Neural cell (in vitro differentiated cells): ENCODE measurements around the gene TPRX1. TPM values are rescaled to one million over a fixed set of nuclear protein-coding genes. Genes with fewer than 3 reads are reported as not detected.

Experiments used
- H2AFZ ChIP-seq: fragments of 200-600, 300-800 bp; sonication (generic), shearing (Covaris generic); 2 replicates; pipeline ENCODE4 v1.6.0; 2014; ENCODE audit warnings: low read depth, mild to moderate bottlenecking, antibody characterized with exemption, low read length, moderate library complexity
- H3F3A ChIP-seq: fragments of 200-600 bp; shearing (Covaris generic); 2 replicates; pipeline ENCODE4 v1.6.1; 2016; ENCODE audit warnings: mild to moderate bottlenecking, moderate library complexity, mixed read lengths, antibody characterized with exemption, low read length; ENCODE audit not compliant: insufficient read depth, poor library complexity, severe bottlenecking
- H3K27ac ChIP-seq: fragments of 200-600, 300-800 bp; sonication (generic), shearing (Covaris generic); 2 replicates; pipeline ENCODE4 v1.5.1; 2014; ENCODE audit warnings: mild to moderate bottlenecking, low read length, moderate library complexity
- H3K27me3 ChIP-seq: fragments of 300-800, 200-600 bp; sonication (generic), shearing (Covaris generic); 2 replicates; pipeline ENCODE4 v1.6.0; 2014; ENCODE audit warnings: mild to moderate bottlenecking, low read depth, low read length, moderate library complexity; ENCODE audit not compliant: insufficient read depth
- H3K36me3 ChIP-seq: fragments of 300-800, 200-600 bp; sonication (generic), shearing (Covaris generic); 2 replicates; pipeline ENCODE4 v1.5.1; 2014; ENCODE audit warnings: mild to moderate bottlenecking, antibody characterized with exemption, low read length, moderate library complexity; ENCODE audit not compliant: insufficient read depth
- H3K4me2 ChIP-seq: fragments of 300-800, 200-600 bp; sonication (generic), shearing (Covaris generic); 2 replicates; pipeline ENCODE4 v1.6.0; 2014; ENCODE audit warnings: mild to moderate bottlenecking, low read length
- H3K4me3 ChIP-seq: fragments of 300-800, 200-600 bp; sonication (generic), shearing (Covaris generic); 2 replicates; pipeline ENCODE4 v1.5.1; 2014; ENCODE audit warnings: mild to moderate bottlenecking, low read length, moderate library complexity
- H3K79me2 ChIP-seq: fragments of 200-600 bp; shearing (Covaris generic); replicated peaks from 2 replicates; pipeline ENCODE4 v1.6.0; 2014; ENCODE audit warnings: mild to moderate bottlenecking, low read length, moderate library complexity; ENCODE audit not compliant: insufficient read depth
- H3K9ac ChIP-seq: fragments of 300-800, 200-600 bp; sonication (generic), shearing (Covaris generic); 2 replicates; pipeline ENCODE4 v1.6.1; 2016; ENCODE audit warnings: mild to moderate bottlenecking, low read length, mixed read lengths
- H3K9me2 ChIP-seq: fragments of 200-600 bp; shearing (Covaris generic); 2 replicates; pipeline ENCODE4 v1.6.1; 2016; ENCODE audit warnings: mild to moderate bottlenecking, low read length, mixed read lengths; ENCODE audit not compliant: insufficient read depth
- H3K9me3 ChIP-seq: fragments of 200-600, 300-800 bp; sonication (generic), shearing (Covaris generic); 2 replicates; pipeline ENCODE4 v1.6.1; 2016; ENCODE audit warnings: mild to moderate bottlenecking, mixed run types, low read length, moderate library complexity, mixed read lengths
- H4K20me1 ChIP-seq: fragments of 200-600 bp; shearing (Covaris generic); 2 replicates; pipeline ENCODE4 v1.6.1; 2016; ENCODE audit warnings: mild to moderate bottlenecking, mixed run types; ENCODE audit not compliant: insufficient read depth
- EP300 ChIP-seq: fragments of 450-650 bp; conservative IDR thresholded peaks from 2 replicates; pipeline ENCODE4 v1.6.1; 2014; ENCODE audit warnings: antibody characterized with exemption, mild to moderate bottlenecking, moderate library complexity; ENCODE audit not compliant: poor library complexity, severe bottlenecking
- EZH2 ChIP-seq: fragments of 200-600, 300-800 bp; shearing (Covaris generic), sonication (generic); IDR thresholded peaks from 2 replicates; pipeline ENCODE4 v1.6.1; 2014; ENCODE audit warnings: antibody characterized with exemption, low read length, borderline replicate concordance, mild to moderate bottlenecking; ENCODE audit not compliant: insufficient read depth, poor library complexity, severe bottlenecking
- MXI1 ChIP-seq: fragments of 450-650 bp; conservative IDR thresholded peaks from 2 replicates; pipeline ENCODE4 v1.6.1; 2014; ENCODE audit warnings: antibody characterized with exemption, mild to moderate bottlenecking; ENCODE audit not compliant: poor library complexity, severe bottlenecking
- POLR2AphosphoS5 ChIP-seq: IDR thresholded peaks from 2 replicates; pipeline ENCODE4 v1.6.1; 2012
- RAD21 ChIP-seq: fragments of 450-650 bp; conservative IDR thresholded peaks from 2 replicates; pipeline ENCODE4 v1.6.1; 2014; ENCODE audit warnings: antibody characterized with exemption, mild to moderate bottlenecking, moderate library complexity
- SMC3 ChIP-seq: fragments of 450-650 bp; conservative IDR thresholded peaks from 2 replicates; pipeline ENCODE4 v1.6.1; 2014; ENCODE audit warnings: antibody characterized with exemption, mild to moderate bottlenecking, moderate library complexity; ENCODE audit not compliant: poor library complexity
- TAF1 ChIP-seq: IDR thresholded peaks from 2 replicates; pipeline ENCODE4 v1.6.1; 2012; ENCODE audit warnings: low read depth
- polyA plus RNA-seq: library from polyadenylated mRNA; depleted of rRNA; stranded (reverse); fragments of >200 nt; gene quantifications from 2 replicates; pipeline ENCODE4 v1.2.3, GENCODE V29; 2014
- TF ChIP-seq, protein P1 (sequence below): IDR thresholded peaks from 2 replicates; pipeline ENCODE4 v1.6.1; 2012; ENCODE audit warnings: borderline replicate concordance
- TF ChIP-seq, protein P2 (sequence below): fragments of 450-650 bp; IDR thresholded peaks from 2 replicates; pipeline ENCODE4 v1.5.1; 2014; ENCODE audit warnings: antibody characterized with exemption, mild to moderate bottlenecking, moderate library complexity; ENCODE audit not compliant: poor library complexity, severe bottlenecking

Gene TPRX1
- polyA plus RNA-seq, 1 donor from 2014 or later, result not detected

DNA sequence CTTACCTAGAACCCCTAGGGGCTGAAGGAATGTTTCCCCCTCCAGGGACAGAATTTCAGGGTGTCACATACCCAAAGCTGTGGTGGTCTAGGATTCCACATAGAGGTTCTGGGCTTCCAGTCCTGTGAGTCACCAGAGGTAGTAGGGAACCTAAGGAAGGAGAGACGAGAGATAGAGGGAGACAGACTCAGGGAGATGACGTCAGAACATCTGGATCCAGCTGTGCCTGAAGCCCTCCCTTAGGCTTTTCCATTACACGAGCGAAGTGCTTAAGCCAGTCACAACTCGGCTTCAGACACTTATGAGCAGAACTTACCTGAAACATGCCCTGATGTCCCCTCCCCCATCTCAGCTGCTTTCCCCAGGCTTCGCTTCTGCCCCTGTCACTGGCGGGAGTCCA is 37.7 kb downstream of the TPRX1 start:
- Histone ChIP-seq H3K9me3 (no peaks in the 10 kb centered on the region), H3K36me3 (no peaks in the 10 kb centered on the region), H2AFZ (no peak overlapping the region), H3K9ac (no peak overlapping the region), H3K4me2 (no peak overlapping the region), H3K27ac (no peak overlapping the region), H3K79me2 (no peaks in the 10 kb centered on the region), H3K9me2 (no peaks in the 10 kb centered on the region), H3K4me3 (no peak overlapping the region), H3F3A (no peaks in the 10 kb centered on the region), H4K20me1 (no peaks in the 10 kb centered on the region), H3K27me3 (no peaks in the 10 kb centered on the region)
- TF ChIP-seq POLR2AphosphoS5 (no peak), EZH2 (no peak), TAF1 (no peak), SMC3 (no peak), MXI1 (no peak), RAD21 (no peak), EP300 (no peak)
- TF ChIP-seq, protein P1, sequence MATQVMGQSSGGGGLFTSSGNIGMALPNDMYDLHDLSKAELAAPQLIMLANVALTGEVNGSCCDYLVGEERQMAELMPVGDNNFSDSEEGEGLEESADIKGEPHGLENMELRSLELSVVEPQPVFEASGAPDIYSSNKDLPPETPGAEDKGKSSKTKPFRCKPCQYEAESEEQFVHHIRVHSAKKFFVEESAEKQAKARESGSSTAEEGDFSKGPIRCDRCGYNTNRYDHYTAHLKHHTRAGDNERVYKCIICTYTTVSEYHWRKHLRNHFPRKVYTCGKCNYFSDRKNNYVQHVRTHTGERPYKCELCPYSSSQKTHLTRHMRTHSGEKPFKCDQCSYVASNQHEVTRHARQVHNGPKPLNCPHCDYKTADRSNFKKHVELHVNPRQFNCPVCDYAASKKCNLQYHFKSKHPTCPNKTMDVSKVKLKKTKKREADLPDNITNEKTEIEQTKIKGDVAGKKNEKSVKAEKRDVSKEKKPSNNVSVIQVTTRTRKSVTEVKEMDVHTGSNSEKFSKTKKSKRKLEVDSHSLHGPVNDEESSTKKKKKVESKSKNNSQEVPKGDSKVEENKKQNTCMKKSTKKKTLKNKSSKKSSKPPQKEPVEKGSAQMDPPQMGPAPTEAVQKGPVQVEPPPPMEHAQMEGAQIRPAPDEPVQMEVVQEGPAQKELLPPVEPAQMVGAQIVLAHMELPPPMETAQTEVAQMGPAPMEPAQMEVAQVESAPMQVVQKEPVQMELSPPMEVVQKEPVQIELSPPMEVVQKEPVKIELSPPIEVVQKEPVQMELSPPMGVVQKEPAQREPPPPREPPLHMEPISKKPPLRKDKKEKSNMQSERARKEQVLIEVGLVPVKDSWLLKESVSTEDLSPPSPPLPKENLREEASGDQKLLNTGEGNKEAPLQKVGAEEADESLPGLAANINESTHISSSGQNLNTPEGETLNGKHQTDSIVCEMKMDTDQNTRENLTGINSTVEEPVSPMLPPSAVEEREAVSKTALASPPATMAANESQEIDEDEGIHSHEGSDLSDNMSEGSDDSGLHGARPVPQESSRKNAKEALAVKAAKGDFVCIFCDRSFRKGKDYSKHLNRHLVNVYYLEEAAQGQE, result no peak
- TF ChIP-seq, protein P2, sequence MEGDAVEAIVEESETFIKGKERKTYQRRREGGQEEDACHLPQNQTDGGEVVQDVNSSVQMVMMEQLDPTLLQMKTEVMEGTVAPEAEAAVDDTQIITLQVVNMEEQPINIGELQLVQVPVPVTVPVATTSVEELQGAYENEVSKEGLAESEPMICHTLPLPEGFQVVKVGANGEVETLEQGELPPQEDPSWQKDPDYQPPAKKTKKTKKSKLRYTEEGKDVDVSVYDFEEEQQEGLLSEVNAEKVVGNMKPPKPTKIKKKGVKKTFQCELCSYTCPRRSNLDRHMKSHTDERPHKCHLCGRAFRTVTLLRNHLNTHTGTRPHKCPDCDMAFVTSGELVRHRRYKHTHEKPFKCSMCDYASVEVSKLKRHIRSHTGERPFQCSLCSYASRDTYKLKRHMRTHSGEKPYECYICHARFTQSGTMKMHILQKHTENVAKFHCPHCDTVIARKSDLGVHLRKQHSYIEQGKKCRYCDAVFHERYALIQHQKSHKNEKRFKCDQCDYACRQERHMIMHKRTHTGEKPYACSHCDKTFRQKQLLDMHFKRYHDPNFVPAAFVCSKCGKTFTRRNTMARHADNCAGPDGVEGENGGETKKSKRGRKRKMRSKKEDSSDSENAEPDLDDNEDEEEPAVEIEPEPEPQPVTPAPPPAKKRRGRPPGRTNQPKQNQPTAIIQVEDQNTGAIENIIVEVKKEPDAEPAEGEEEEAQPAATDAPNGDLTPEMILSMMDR, result no peak

DNA sequence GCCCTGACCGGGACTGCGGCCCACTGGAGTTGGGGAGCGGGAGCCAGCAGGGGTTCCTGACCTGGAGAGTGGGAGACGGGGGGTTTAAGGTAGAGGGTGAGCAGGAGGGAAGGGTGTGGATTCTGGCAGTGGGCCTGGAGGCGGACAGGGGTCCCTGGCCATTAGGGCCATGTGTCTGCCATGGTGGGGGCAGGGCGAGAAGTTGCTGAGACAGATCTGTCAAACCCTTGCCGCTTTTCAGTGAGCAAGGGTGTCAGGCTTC is 38.1 kb downstream of the TPRX1 start:
- no peaks in the 10 kb centered on the region for H3K79me2 ChIP-seq
- H3K27me3 ChIP-seq, result no peaks in the 10 kb centered on the region
- no peaks in the 10 kb centered on the region for H3K9me2 ChIP-seq
- no peaks in the 10 kb centered on the region for H3K9me3 ChIP-seq
- no peak overlapping the region for H3K4me2 ChIP-seq
- no peak overlapping the region for H3K9ac ChIP-seq
- H4K20me1 ChIP-seq, result no peaks in the 10 kb centered on the region
- no peak overlapping the region for H3K27ac ChIP-seq
- H3K4me3 ChIP-seq, result no peak overlapping the region
- no peaks in the 10 kb centered on the region for H3K36me3 ChIP-seq
- H3F3A ChIP-seq, result no peaks in the 10 kb centered on the region
- no peak overlapping the region for H2AFZ ChIP-seq
- TF ChIP-seq TAF1 (no peak), RAD21 (no peak), SMC3 (no peak), MXI1 (no peak), POLR2AphosphoS5 (no peak), EP300 (no peak), EZH2 (no peak)
- TF ChIP-seq, protein P2, result no peak
- TF ChIP-seq, protein P1, result no peak
